ENCODE measurements around the gene PDE10A.

DNA sequence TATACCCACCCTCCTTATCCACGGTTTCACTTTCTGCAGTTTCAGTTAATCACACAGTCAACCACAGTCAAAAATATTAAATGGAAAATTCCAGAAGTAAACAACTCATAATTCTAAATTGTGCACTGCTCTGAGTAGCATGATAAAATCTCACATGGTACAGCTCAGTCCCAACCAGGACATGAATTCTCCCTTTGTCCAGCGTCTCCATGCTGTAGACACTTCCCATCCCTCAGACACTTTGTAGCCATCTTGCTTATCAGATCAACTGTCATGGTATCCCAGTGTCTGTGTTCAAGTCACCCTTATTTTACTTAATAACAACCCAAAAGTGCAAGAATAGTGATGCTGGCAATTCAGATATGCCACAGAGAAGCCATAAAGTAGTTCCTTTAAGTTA, 94.7 kb downstream of the PDE10A start:
- TF ChIP-seq POLR2AphosphoS5 (IDR thresholded peaks at IDR 0.05; ENCODE audit: borderline replicate concordance, low read depth, low read length) (no peak), EZH2 (IDR thresholded peaks at IDR 0.05) (no peak)

Data from SK-N-MC (cell line).